ENCODE results near the gene DLGAP1. TPM values are rescaled to one million over a fixed set of nuclear protein-coding genes. Genes with fewer than 3 reads are reported as not detected.

Gene DLGAP1
- total and polyA plus RNA-seq, 2 of the 13 experiments (the other 11 are each of a cell fraction or from before 2014, with no cell fraction given), result 0.01 TPM; not detected in 1

- TF ChIP-seq TFE3 (CRISPR knock-in tag; IDR thresholded peaks at IDR 0.05) (no peak), ZNF3 (CRISPR knock-in tag; IDR thresholded peaks at IDR 0.05) (no peak), KLF9 (CRISPR knock-in tag; IDR thresholded peaks at IDR 0.05; ENCODE audit: low read depth) (no peak), AFF4 (CRISPR knock-in tag; IDR thresholded peaks at IDR 0.05) (peak; percentile 14; the same call in 1 of the 2 replicates), EHMT2 (IDR thresholded peaks at IDR 0.05; ENCODE audit: borderline replicate concordance, low read depth, low read length) (no peak), ZNF326 (CRISPR knock-in tag; IDR thresholded peaks at IDR 0.05; ENCODE audit: borderline replicate concordance) (no peak), CREBL2 (CRISPR knock-in tag; IDR thresholded peaks at IDR 0.05; ENCODE audit: borderline replicate concordance) (no peak), ZSCAN20 (CRISPR knock-in tag; IDR thresholded peaks at IDR 0.05; ENCODE audit: borderline replicate concordance) (0 out of 2 replicates have a peak, but pooled peaks have one; percentile 33), ZNF160 (CRISPR knock-in tag; IDR thresholded peaks at IDR 0.05) (peak; percentile 61; the same call in 1 of the 2 replicates), RBM39 (IDR thresholded peaks at IDR 0.05; ENCODE audit: low read depth, low read length, poor library complexity, severe bottlenecking) (no peak), MZF1 (CRISPR knock-in tag; IDR thresholded peaks at IDR 0.05; ENCODE audit: borderline replicate concordance) (no peak), RNF2 (conservative IDR thresholded peaks at IDR 0.05; ENCODE audit: low read depth) (no peak), ZBTB10 (CRISPR knock-in tag; IDR thresholded peaks at IDR 0.05; ENCODE audit: borderline replicate concordance) (0 out of 2 replicates have a peak, but pooled peaks have one; percentile 39), HOXA9 (CRISPR knock-in tag; IDR thresholded peaks at IDR 0.05; ENCODE audit: borderline replicate concordance) (no peak), ZNF362 (CRISPR knock-in tag; IDR thresholded peaks at IDR 0.05; ENCODE audit: borderline replicate concordance) (no peak), ZNF34 (CRISPR knock-in tag; IDR thresholded peaks at IDR 0.05; ENCODE audit: borderline replicate concordance) (no peak), FOSL1 (CRISPR knock-in tag; IDR thresholded peaks at IDR 0.05; ENCODE audit: borderline replicate concordance) (no peak), ZNF720 (CRISPR knock-in tag; IDR thresholded peaks at IDR 0.05) (no peak), ZNF230 (CRISPR knock-in tag; IDR thresholded peaks at IDR 0.05) (no peak), TBX3 (IDR thresholded peaks at IDR 0.05; ENCODE audit: borderline replicate concordance) (no peak)
These were observed 1002.9 kb downstream of the DLGAP1 start (continued) for GRCh38 chr18:3451989-3452749.

Measured in HepG2 (cell line).